Bronchial epithelial cell (primary cell): Measurements from ENCODE around the gene DNAH5. TPM values are rescaled to one million over a fixed set of nuclear protein-coding genes. Genes with fewer than 3 reads are reported as not detected.

Source experiments
- DNase-seq: peaks from one replicate; pipeline ENCODE4 v3.0.0-alpha.2; 2010; ENCODE audit warnings: low read depth
- FAIRE-seq: peaks from 2 replicates; lab custom pipeline; 2011; peaks lifted over from hg19 to GRCh38; lab: Jason Lieb, UNC
- H3K27me3 ChIP-seq: 2 replicates; pipeline ENCODE4 v1.5.1; 2011; ENCODE audit warnings: low read length; ENCODE audit not compliant: control insufficient read depth, insufficient read depth
- H3K36me3 ChIP-seq: 2 replicates; pipeline ENCODE4 v1.5.1; 2011; ENCODE audit warnings: low read length; ENCODE audit not compliant: control insufficient read depth, insufficient read depth
- H3K4me3 ChIP-seq: 2 replicates; pipeline ENCODE4 v1.5.1; 2011; ENCODE audit warnings: mild to moderate bottlenecking, low read depth, low read length, control low read depth
- total RNA-seq: library from RNA; depleted of rRNA; stranded (reverse); fragments of >200 nt; gene quantifications from 2 replicates; pipeline ENCODE4 v1.2.1, GENCODE V29; 2014
- TF ChIP-seq, protein P1 (sequence below): IDR thresholded peaks from 2 replicates; pipeline ENCODE4 v1.5.1; 2011; ENCODE audit warnings: mild to moderate bottlenecking, moderate library complexity, low read length, control low read depth, inconsistent platforms; ENCODE audit not compliant: insufficient read depth, severe bottlenecking

DNAH5 gene
- total RNA-seq, 1 donor from 2014 or later = under 0.01 TPM

DNA sequence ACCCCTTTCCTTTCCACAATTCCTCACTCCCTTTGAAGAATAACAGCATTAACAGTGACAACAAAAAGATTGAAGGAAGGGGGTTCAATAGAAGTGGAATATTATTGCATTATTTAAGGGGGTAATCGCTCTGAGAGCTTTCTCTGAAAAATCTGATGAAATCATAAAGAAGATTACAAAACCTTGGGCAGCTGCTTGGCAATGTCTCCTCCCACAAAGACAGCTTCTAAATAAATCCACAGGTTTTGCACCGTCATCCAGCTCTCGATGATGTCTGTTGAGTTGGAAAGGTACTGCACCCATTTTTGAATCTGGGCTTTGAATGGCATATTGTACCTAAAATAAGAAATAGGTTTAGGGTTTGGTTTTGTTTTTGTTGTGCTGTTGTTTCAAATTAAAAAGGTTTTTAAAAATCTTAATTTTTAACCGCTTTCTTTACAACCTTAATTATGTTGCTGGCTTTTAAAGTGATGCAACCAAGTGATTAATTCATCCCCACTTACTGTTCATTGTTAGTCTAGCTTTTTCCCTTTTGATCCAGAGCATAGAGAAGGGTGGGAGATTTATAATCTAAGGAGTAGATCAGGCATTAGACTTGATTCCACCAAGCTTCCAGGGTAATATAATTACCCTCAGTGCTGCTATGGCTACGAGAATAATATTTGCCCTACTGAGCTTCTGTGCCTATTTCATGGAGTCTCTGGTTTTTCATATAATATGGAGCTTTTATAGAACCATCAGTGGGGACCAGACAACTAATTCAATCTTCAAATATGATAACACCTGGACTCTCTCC lies 85.0 kb downstream of the DNAH5 start:
- TF ChIP-seq, protein P1, sequence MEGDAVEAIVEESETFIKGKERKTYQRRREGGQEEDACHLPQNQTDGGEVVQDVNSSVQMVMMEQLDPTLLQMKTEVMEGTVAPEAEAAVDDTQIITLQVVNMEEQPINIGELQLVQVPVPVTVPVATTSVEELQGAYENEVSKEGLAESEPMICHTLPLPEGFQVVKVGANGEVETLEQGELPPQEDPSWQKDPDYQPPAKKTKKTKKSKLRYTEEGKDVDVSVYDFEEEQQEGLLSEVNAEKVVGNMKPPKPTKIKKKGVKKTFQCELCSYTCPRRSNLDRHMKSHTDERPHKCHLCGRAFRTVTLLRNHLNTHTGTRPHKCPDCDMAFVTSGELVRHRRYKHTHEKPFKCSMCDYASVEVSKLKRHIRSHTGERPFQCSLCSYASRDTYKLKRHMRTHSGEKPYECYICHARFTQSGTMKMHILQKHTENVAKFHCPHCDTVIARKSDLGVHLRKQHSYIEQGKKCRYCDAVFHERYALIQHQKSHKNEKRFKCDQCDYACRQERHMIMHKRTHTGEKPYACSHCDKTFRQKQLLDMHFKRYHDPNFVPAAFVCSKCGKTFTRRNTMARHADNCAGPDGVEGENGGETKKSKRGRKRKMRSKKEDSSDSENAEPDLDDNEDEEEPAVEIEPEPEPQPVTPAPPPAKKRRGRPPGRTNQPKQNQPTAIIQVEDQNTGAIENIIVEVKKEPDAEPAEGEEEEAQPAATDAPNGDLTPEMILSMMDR = no peak
- H3K36me3 ChIP-seq = no peaks in the 10 kb centered on the region
- DNase-seq (no peak), FAIRE-seq (no peak)
- no peaks in the 10 kb centered on the region for H3K27me3 ChIP-seq
- H3K4me3 ChIP-seq = no peak overlapping the region

GRCh38 chr5:13843175-13843846 lies 101.2 kb downstream of the DNAH5 start:
- FAIRE-seq = no peak
- TF ChIP-seq, protein P1 = no peak
- Histone ChIP-seq H3K27me3 (no peaks in the 10 kb centered on the region), H3K36me3 (no peaks in the 10 kb centered on the region), H3K4me3 (no peak overlapping the region)
- no peak for DNase-seq

GRCh38 chr5:13833440-13833839 lies 111.0 kb downstream of the DNAH5 start:
- no peak overlapping the region for H3K4me3 ChIP-seq
- no peaks in the 10 kb centered on the region for H3K36me3 ChIP-seq
- DNase-seq = no peak
- no peaks in the 10 kb centered on the region for H3K27me3 ChIP-seq
- TF ChIP-seq, protein P1 = no peak
- no peak for FAIRE-seq

- FAIRE-seq (no peak), DNase-seq (peak; percentile 62)
- Histone ChIP-seq H3K4me3 (no peak overlapping the region), H3K27me3 (no peaks in the 10 kb centered on the region), H3K36me3 (no peaks in the 10 kb centered on the region)
- TF ChIP-seq, protein P1 = peak; percentile 35
Observed at GRCh38 chr5:13831351-13831750, 113.1 kb downstream of the DNAH5 start.

- Histone ChIP-seq H3K4me3 (no peak overlapping the region), H3K27me3 (no peaks in the 10 kb centered on the region), H3K36me3 (no peaks in the 10 kb centered on the region)
- DNase-seq (peak; percentile 44), FAIRE-seq (no peak)
- TF ChIP-seq, protein P1 = no peak
Observed at GRCh38 chr5:13830536-13830935, 114.0 kb downstream of the DNAH5 start.
